Mucosa of stomach (tissue), 1 donor: ENCODE results near the gene KIRREL3.
"Not testable (repeated sequence)": the region's sequence is repeated elsewhere in the genome, so short reads cannot be mapped to it uniquely, and the experiment has no call there.

Experiments used
- H3K27me3 ChIP-seq: one replicate; pipeline ENCODE4 v1.7.0; 2013; ENCODE audit warnings: mild to moderate bottlenecking, low read length; ENCODE audit not compliant: control insufficient read depth, insufficient read depth
- H3K36me3 ChIP-seq: one replicate; pipeline ENCODE4 v1.7.0; 2013; ENCODE audit warnings: low read length; ENCODE audit not compliant: control insufficient read depth, insufficient read depth
- H3K4me1 ChIP-seq: one replicate; pipeline ENCODE4 v1.7.0; 2013; ENCODE audit warnings: mild to moderate bottlenecking, low read length; ENCODE audit not compliant: control insufficient read depth, insufficient read depth
- H3K4me3 ChIP-seq: one replicate; pipeline ENCODE4 v1.7.0; 2013; ENCODE audit warnings: low read length
- H3K9ac ChIP-seq: one replicate; pipeline ENCODE4 v1.7.0; 2013; ENCODE audit warnings: mild to moderate bottlenecking, low read length, moderate library complexity
- H3K9me3 ChIP-seq: one replicate; pipeline ENCODE4 v1.7.0; 2013; ENCODE audit warnings: mild to moderate bottlenecking, low read length, moderate library complexity; ENCODE audit not compliant: control insufficient read depth
- donor health status: Pancreatic carcinoma.

Gene KIRREL3

GRCh38 chr11:126969865-126970479 lies 30.6 kb downstream of the KIRREL3 start:
- no peak overlapping the region for H3K4me3 ChIP-seq
- H3K4me1 ChIP-seq, result no peaks in the 10 kb centered on the region
- H3K9ac ChIP-seq, result no peak overlapping the region
- no peaks in the 10 kb centered on the region for H3K36me3 ChIP-seq
- H3K27me3 ChIP-seq, result peaks cover 14% of the 10 kb centered on the region
- no peaks in the 10 kb centered on the region for H3K9me3 ChIP-seq

GRCh38 chr11:126968915-126969314 lies 31.7 kb downstream of the KIRREL3 start:
- H3K4me3 ChIP-seq, result no peak overlapping the region
- H3K27me3 ChIP-seq, result peaks cover 14% of the 10 kb centered on the region
- no peaks in the 10 kb centered on the region for H3K9me3 ChIP-seq
- no peak overlapping the region for H3K9ac ChIP-seq
- H3K36me3 ChIP-seq, result no peaks in the 10 kb centered on the region
- no peaks in the 10 kb centered on the region for H3K4me1 ChIP-seq

GRCh38 chr11:126965331-126965730 lies 35.2 kb downstream of the KIRREL3 start:
- H3K4me3 ChIP-seq, result no peak overlapping the region
- peaks cover 14% of the 10 kb centered on the region for H3K27me3 ChIP-seq
- H3K9me3 ChIP-seq, result no peaks in the 10 kb centered on the region
- no peaks in the 10 kb centered on the region for H3K4me1 ChIP-seq
- H3K36me3 ChIP-seq, result no peaks in the 10 kb centered on the region
- H3K9ac ChIP-seq, result no peak overlapping the region

- no peak overlapping the region for H3K9ac ChIP-seq
- H3K27me3 ChIP-seq, result peaks cover 6% of the 10 kb centered on the region
- no peaks in the 10 kb centered on the region for H3K36me3 ChIP-seq
- H3K4me3 ChIP-seq, result no peak overlapping the region
- no peaks in the 10 kb centered on the region for H3K9me3 ChIP-seq
- H3K4me1 ChIP-seq, result no peaks in the 10 kb centered on the region
Observed at GRCh38 chr11:126963603-126964363, 36.8 kb downstream of the KIRREL3 start.

- Histone ChIP-seq H3K4me3 (no peak overlapping the region), H3K9me3 (no peaks in the 10 kb centered on the region), H3K9ac (no peak overlapping the region), H3K4me1 (no peaks in the 10 kb centered on the region), H3K27me3 (peaks cover 5% of the 10 kb centered on the region), H3K36me3 (no peaks in the 10 kb centered on the region)
Observed at GRCh38 chr11:126963115-126963514, 37.5 kb downstream of the KIRREL3 start.

GRCh38 chr11:126959700-126960099 lies 40.9 kb downstream of the KIRREL3 start:
- Histone ChIP-seq H3K36me3 (no peaks in the 10 kb centered on the region), H3K27me3 (no peaks in the 10 kb centered on the region), H3K9me3 (no peaks in the 10 kb centered on the region), H3K4me3 (no peak overlapping the region), H3K4me1 (no peaks in the 10 kb centered on the region), H3K9ac (no peak overlapping the region)

GRCh38 chr11:126956635-126957034 lies 43.9 kb downstream of the KIRREL3 start:
- Histone ChIP-seq H3K36me3 (no peaks in the 10 kb centered on the region), H3K27me3 (no peaks in the 10 kb centered on the region), H3K9ac (no peak overlapping the region), H3K4me3 (no peak overlapping the region), H3K9me3 (no peaks in the 10 kb centered on the region), H3K4me1 (no peaks in the 10 kb centered on the region)

GRCh38 chr11:126952533-126952932 lies 48.0 kb downstream of the KIRREL3 start:
- not testable (repeated sequence) for H3K9ac ChIP-seq, H3K9me3 ChIP-seq, H3K27me3 ChIP-seq, H3K36me3 ChIP-seq, H3K4me3 ChIP-seq, H3K4me1 ChIP-seq

- Histone ChIP-seq H3K9me3 (no peaks in the 10 kb centered on the region), H3K36me3 (no peaks in the 10 kb centered on the region), H3K27me3 (no peaks in the 10 kb centered on the region), H3K4me1 (peaks cover 6% of the 10 kb centered on the region), H3K4me3 (no peak overlapping the region), H3K9ac (no peak overlapping the region)
Observed at GRCh38 chr11:126951465-126951864, 49.1 kb downstream of the KIRREL3 start.

- Histone ChIP-seq H3K4me3 (no peak overlapping the region), H3K4me1 (peaks cover 14% of the 10 kb centered on the region), H3K9ac (no peak overlapping the region), H3K9me3 (no peaks in the 10 kb centered on the region), H3K27me3 (peaks cover 5% of the 10 kb centered on the region), H3K36me3 (no peaks in the 10 kb centered on the region)
Observed at GRCh38 chr11:126949066-126949891, 51.3 kb downstream of the KIRREL3 start.

- H3K4me1 ChIP-seq, result peaks cover 14% of the 10 kb centered on the region
- peaks cover 8% of the 10 kb centered on the region for H3K27me3 ChIP-seq
- no peak overlapping the region for H3K4me3 ChIP-seq
- no peaks in the 10 kb centered on the region for H3K9me3 ChIP-seq
- H3K36me3 ChIP-seq, result no peaks in the 10 kb centered on the region
- H3K9ac ChIP-seq, result no peak overlapping the region
Observed at GRCh38 chr11:126948563-126948962, 52.0 kb downstream of the KIRREL3 start.

- Histone ChIP-seq H3K27me3 (peaks cover 8% of the 10 kb centered on the region), H3K4me3 (no peak overlapping the region), H3K36me3 (no peaks in the 10 kb centered on the region), H3K9me3 (no peaks in the 10 kb centered on the region), H3K9ac (no peak overlapping the region), H3K4me1 (peaks cover 14% of the 10 kb centered on the region)
Observed at GRCh38 chr11:126945319-126945718, 55.3 kb downstream of the KIRREL3 start.
